Measurements from ENCODE around the gene TAF15. TPM values are rescaled to one million over a fixed set of nuclear protein-coding genes. Genes with fewer than 3 reads are reported as not detected.

The TAF15 gene
- total and polyA plus RNA-seq, 2 of the 13 experiments (the other 11 are each of a cell fraction or from before 2014, with no cell fraction given), result 25.2 to 26.5 TPM

GRCh38 chr17:35877345-35878029, 68.2 kb downstream of the TAF15 start:
- no peak overlapping the region for H3K9ac ChIP-seq (ENCODE audit: insufficient read depth, low read depth, low read length)
- no peaks in the 10 kb centered on the region for H3K9me3 ChIP-seq (ENCODE audit: low read length)
- FAIRE-seq (no peak), DNase-seq (ENCODE audit: low spot score) (no peak), ATAC-seq (no peak)
- intact Hi-C loops (cut with micrococcal nuclease; ENCODE audit: unreplicated experiment), result no loop called here
- H3K4me2 ChIP-seq (ENCODE audit: low read depth, low read length), result no peak overlapping the region; the same call in 1 of the 2 replicates
- H2AFZ ChIP-seq (ENCODE audit: low read length), result no peak overlapping the region
- no peaks in the 10 kb centered on the region for H3K27me3 ChIP-seq (ENCODE audit: control insufficient read depth in 1 of 2, insufficient read depth in 2 of 2, low read length in 2 of 2)
- ChIA-PET POLR2A (no interaction called here), CTCF (ENCODE audit: low intra/inter-chr PET ratio, low total read pairs) (no interaction called here)
- BruUV-seq (replicated peaks), result no TSS peak
- H4K20me1 ChIP-seq (ENCODE audit: insufficient read depth, low read length), result no peaks in the 10 kb centered on the region
- TF ChIP-seq, protein P1, sequence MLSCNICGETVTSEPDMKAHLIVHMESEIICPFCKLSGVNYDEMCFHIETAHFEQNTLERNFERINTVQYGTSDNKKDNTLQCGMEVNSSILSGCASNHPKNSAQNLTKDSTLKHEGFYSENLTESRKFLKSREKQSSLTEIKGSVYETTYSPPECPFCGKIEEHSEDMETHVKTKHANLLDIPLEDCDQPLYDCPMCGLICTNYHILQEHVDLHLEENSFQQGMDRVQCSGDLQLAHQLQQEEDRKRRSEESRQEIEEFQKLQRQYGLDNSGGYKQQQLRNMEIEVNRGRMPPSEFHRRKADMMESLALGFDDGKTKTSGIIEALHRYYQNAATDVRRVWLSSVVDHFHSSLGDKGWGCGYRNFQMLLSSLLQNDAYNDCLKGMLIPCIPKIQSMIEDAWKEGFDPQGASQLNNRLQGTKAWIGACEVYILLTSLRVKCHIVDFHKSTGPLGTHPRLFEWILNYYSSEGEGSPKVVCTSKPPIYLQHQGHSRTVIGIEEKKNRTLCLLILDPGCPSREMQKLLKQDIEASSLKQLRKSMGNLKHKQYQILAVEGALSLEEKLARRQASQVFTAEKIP (CRISPR knock-in tag; IDR thresholded peaks at IDR 0.05; ENCODE audit: borderline replicate concordance), result no peak
- TF ChIP-seq, protein P2, sequence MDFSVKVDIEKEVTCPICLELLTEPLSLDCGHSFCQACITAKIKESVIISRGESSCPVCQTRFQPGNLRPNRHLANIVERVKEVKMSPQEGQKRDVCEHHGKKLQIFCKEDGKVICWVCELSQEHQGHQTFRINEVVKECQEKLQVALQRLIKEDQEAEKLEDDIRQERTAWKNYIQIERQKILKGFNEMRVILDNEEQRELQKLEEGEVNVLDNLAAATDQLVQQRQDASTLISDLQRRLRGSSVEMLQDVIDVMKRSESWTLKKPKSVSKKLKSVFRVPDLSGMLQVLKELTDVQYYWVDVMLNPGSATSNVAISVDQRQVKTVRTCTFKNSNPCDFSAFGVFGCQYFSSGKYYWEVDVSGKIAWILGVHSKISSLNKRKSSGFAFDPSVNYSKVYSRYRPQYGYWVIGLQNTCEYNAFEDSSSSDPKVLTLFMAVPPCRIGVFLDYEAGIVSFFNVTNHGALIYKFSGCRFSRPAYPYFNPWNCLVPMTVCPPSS (IDR thresholded peaks at IDR 0.05), result no peak
- TF ChIP-seq ZFP90 (CRISPR knock-in tag; IDR thresholded peaks at IDR 0.05; ENCODE audit: borderline replicate concordance) (no peak), ZNF460 (CRISPR knock-in tag; IDR thresholded peaks at IDR 0.05; ENCODE audit: borderline replicate concordance) (no peak), ZBTB2 (CRISPR knock-in tag; IDR thresholded peaks at IDR 0.05; ENCODE audit: low read depth) (no peak)
- no peak overlapping the region for H3K4me3 ChIP-seq (replicated peaks in 1 of 3; ENCODE audit: insufficient read depth in 1 of 3, low read depth in 2 of 3, low read length in 3 of 3)
- no peaks in the 10 kb centered on the region for H3K79me2 ChIP-seq (ENCODE audit: insufficient read depth, low read length)
- H3K36me3 ChIP-seq (replicated peaks in 1 of 2; ENCODE audit: control insufficient read depth in 1 of 2, insufficient read depth in 2 of 2, low read length in 2 of 2), result no peaks in the 10 kb centered on the region
- in situ Hi-C loops (cut with HindIII; ENCODE audit: extremely low pct_ligation_motif_present, low pct_unique_long_range_greater_than_20kb), result no loop called here
- no peak overlapping the region for H3K27ac ChIP-seq (ENCODE audit: extremely low read length, insufficient read depth, low read length)
- peaks cover 46% of the 10 kb centered on the region for H3K4me1 ChIP-seq (ENCODE audit: insufficient read depth, low read length)

All from HepG2 (cell line).